ENCODE measurements around the gene STYXL2.

GRCh38 chr1:167060141-167061072 is 33.5 kb upstream of the STYXL2 start:
- TF ChIP-seq, protein P1, sequence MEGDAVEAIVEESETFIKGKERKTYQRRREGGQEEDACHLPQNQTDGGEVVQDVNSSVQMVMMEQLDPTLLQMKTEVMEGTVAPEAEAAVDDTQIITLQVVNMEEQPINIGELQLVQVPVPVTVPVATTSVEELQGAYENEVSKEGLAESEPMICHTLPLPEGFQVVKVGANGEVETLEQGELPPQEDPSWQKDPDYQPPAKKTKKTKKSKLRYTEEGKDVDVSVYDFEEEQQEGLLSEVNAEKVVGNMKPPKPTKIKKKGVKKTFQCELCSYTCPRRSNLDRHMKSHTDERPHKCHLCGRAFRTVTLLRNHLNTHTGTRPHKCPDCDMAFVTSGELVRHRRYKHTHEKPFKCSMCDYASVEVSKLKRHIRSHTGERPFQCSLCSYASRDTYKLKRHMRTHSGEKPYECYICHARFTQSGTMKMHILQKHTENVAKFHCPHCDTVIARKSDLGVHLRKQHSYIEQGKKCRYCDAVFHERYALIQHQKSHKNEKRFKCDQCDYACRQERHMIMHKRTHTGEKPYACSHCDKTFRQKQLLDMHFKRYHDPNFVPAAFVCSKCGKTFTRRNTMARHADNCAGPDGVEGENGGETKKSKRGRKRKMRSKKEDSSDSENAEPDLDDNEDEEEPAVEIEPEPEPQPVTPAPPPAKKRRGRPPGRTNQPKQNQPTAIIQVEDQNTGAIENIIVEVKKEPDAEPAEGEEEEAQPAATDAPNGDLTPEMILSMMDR (IDR thresholded peaks at IDR 0.05), result no peak
- no peak for TF ChIP-seq EZH2 (IDR thresholded peaks at IDR 0.05; ENCODE audit: borderline replicate concordance, insufficient read depth, low read depth, low read length, poor library complexity, severe bottlenecking)

Data from B cell (primary cell).